NCI-H128 (cell line): ENCODE results near the gene ORM2.

Experiments
- DNase-seq: peaks from one replicate; lab custom pipeline; 2025; ENCODE audit not compliant: unreplicated experiment; lab: John Stamatoyannopoulos, UW

The ORM2 gene

GRCh38 chr9:114369216-114370130 lies 39.8 kb downstream of the ORM2 start:
- DNase-seq, result no peak

GRCh38 chr9:114370251-114370967 lies 40.7 kb downstream of the ORM2 start:
- no peak for DNase-seq

- no peak for DNase-seq
Measured at GRCh38 chr9:114370968-114371320, 41.3 kb downstream of the ORM2 start.

- no peak for DNase-seq
Measured at GRCh38 chr9:114371343-114371944, 41.8 kb downstream of the ORM2 start.

GRCh38 chr9:114371973-114372917 lies 42.6 kb downstream of the ORM2 start:
- DNase-seq, result no peak

GRCh38 chr9:114372921-114373448 lies 43.3 kb downstream of the ORM2 start:
- DNase-seq, result no peak

GRCh38 chr9:114373960-114374730 lies 44.5 kb downstream of the ORM2 start:
- no peak for DNase-seq

- no peak for DNase-seq
Measured at GRCh38 chr9:114374936-114375335, 45.3 kb downstream of the ORM2 start.

- no peak for DNase-seq
Measured at GRCh38 chr9:114375386-114376175, 45.9 kb downstream of the ORM2 start.

GRCh38 chr9:114376586-114377445 lies 47.1 kb downstream of the ORM2 start:
- no peak for DNase-seq

GRCh38 chr9:114378016-114378415 lies 48.3 kb downstream of the ORM2 start:
- no peak for DNase-seq

GRCh38 chr9:114378883-114379282 lies 49.2 kb downstream of the ORM2 start:
- no peak for DNase-seq
